Fibroblast of villous mesenchyme (primary cell): ENCODE results near the gene CYP4F2. TPM values are rescaled to one million over a fixed set of nuclear protein-coding genes. Genes with fewer than 3 reads are reported as not detected.
"Not testable (repeated sequence)": the region's sequence is repeated elsewhere in the genome, so short reads cannot be mapped to it uniquely, and the experiment has no call there.

Experiments used
- DNase-seq: peaks from one replicate; pipeline ENCODE4 v3.0.0-alpha.2; 2010; ENCODE audit warnings: low read depth
- H3K4me3 ChIP-seq: 2 replicates; pipeline ENCODE4 v1.5.1; 2011; ENCODE audit warnings: low read depth, mild to moderate bottlenecking, low read length
- CTCF ChIP-seq: IDR thresholded peaks from 2 replicates; pipeline ENCODE4 v1.5.1; 2012; ENCODE audit warnings: low read depth, mild to moderate bottlenecking, low read length; ENCODE audit not compliant: insufficient read depth
- total RNA-seq: library from RNA; depleted of rRNA; stranded (reverse); fragments of >200 nt; gene quantifications from 2 replicates; pipeline ENCODE4 v1.2.3, GENCODE V29; 2012

Gene CYP4F2
- total RNA-seq, 1 donor = not detected

GRCh38 chr19:15900504-15900903 is 2.6 kb upstream of the CYP4F2 start:
- no peak overlapping the region for H3K4me3 ChIP-seq
- TF ChIP-seq CTCF = no peak
- DNase-seq = no peak

- DNase-seq, H3K4me3 ChIP-seq: not testable (repeated sequence)
Measured at GRCh38 chr19:15900032-15900431, 2.2 kb upstream of the CYP4F2 start.

GRCh38 chr19:15899561-15899960 is 1.7 kb upstream of the CYP4F2 start:
- H3K4me3 ChIP-seq, DNase-seq: not testable (repeated sequence)

GRCh38 chr19:15897026-15897737 is 692 bp downstream of the CYP4F2 start:
- no peak for DNase-seq
- H3K4me3 ChIP-seq = no peak overlapping the region
- TF ChIP-seq CTCF = no peak

GRCh38 chr19:15895876-15896430 is 1.9 kb downstream of the CYP4F2 start:
- no peak overlapping the region for H3K4me3 ChIP-seq
- no peak for DNase-seq
- no peak for TF ChIP-seq CTCF

- no peak overlapping the region for H3K4me3 ChIP-seq
- no peak for DNase-seq
- TF ChIP-seq CTCF = no peak
Measured at GRCh38 chr19:15894359-15894758, 3.5 kb downstream of the CYP4F2 start.

- H3K4me3 ChIP-seq = no peak overlapping the region
- TF ChIP-seq CTCF = no peak
- DNase-seq = no peak
Measured at GRCh38 chr19:15893477-15893876, 4.4 kb downstream of the CYP4F2 start.

GRCh38 chr19:15892012-15892411 is 5.9 kb downstream of the CYP4F2 start:
- no peak for DNase-seq
- TF ChIP-seq CTCF = no peak
- H3K4me3 ChIP-seq = no peak overlapping the region
